ENCODE results near the gene UQCRHL. TPM values are rescaled to one million over a fixed set of nuclear protein-coding genes. Genes with fewer than 3 reads are reported as not detected.
"Not testable (repeated sequence)": the region's sequence is repeated elsewhere in the genome, so short reads cannot be mapped to it uniquely, and the experiment has no call there.

UQCRHL gene
- 2.0 TPM for total RNA-seq (ENCODE audit: unreplicated experiment)
- long read RNA-seq, partial matches to known transcripts: 0 of 2 reads
- long read RNA-seq, other reads (novel, unspliced or antisense): 1 of 2 reads

- H3K27ac Mint-ChIP-seq (ENCODE audit: unreplicated experiment); H3K4me1 Mint-ChIP-seq (ENCODE audit: low read depth, unreplicated experiment); H3K9me3 Mint-ChIP-seq (ENCODE audit: unreplicated experiment); DNase-seq; H3K36me3 Mint-ChIP-seq (ENCODE audit: unreplicated experiment); H3K27me3 Mint-ChIP-seq (ENCODE audit: unreplicated experiment); H3K4me3 Mint-ChIP-seq (ENCODE audit: unreplicated experiment): not testable (repeated sequence)
Measured at GRCh38 chr1:15807549-15807948, at the start of gene UQCRHL. Gene UQCRHL (minus strand): TSS chr1:15807649. CDS start chr1:15807649, 0 bp downstream.

- TF ChIP-seq CTCF (IDR thresholded peaks at IDR 0.05; ENCODE audit: partially characterized antibody, unreplicated experiment): no peak
- no peaks in the 10 kb centered on the region for H3K36me3 Mint-ChIP-seq (ENCODE audit: unreplicated experiment)
- H3K27me3 Mint-ChIP-seq (ENCODE audit: unreplicated experiment): no peaks in the 10 kb centered on the region
- DNase-seq: no peak
- no peak overlapping the region for H3K27ac Mint-ChIP-seq (ENCODE audit: unreplicated experiment)
- peaks cover 3% of the 10 kb centered on the region for H3K4me1 Mint-ChIP-seq (ENCODE audit: low read depth, unreplicated experiment)
- H3K4me3 Mint-ChIP-seq (ENCODE audit: unreplicated experiment): no peak overlapping the region
- peaks cover 2% of the 10 kb centered on the region for H3K9me3 Mint-ChIP-seq (ENCODE audit: unreplicated experiment)
Measured at GRCh38 chr1:15856888-15857287, 49.4 kb upstream of the UQCRHL start.

- H3K4me3 Mint-ChIP-seq (ENCODE audit: unreplicated experiment): no peak overlapping the region
- DNase-seq: no peak
- peaks cover 12% of the 10 kb centered on the region for H3K27me3 Mint-ChIP-seq (ENCODE audit: unreplicated experiment)
- no peak for TF ChIP-seq CTCF (IDR thresholded peaks at IDR 0.05; ENCODE audit: partially characterized antibody, unreplicated experiment)
- H3K27ac Mint-ChIP-seq (ENCODE audit: unreplicated experiment): no peak overlapping the region
- H3K36me3 Mint-ChIP-seq (ENCODE audit: unreplicated experiment): no peaks in the 10 kb centered on the region
- peaks cover 18% of the 10 kb centered on the region for H3K4me1 Mint-ChIP-seq (ENCODE audit: low read depth, unreplicated experiment)
- peaks cover 14% of the 10 kb centered on the region for H3K9me3 Mint-ChIP-seq (ENCODE audit: unreplicated experiment)
Measured at GRCh38 chr1:15852828-15853302, 45.4 kb upstream of the UQCRHL start.

GRCh38 chr1:15852036-15852827, 44.8 kb upstream of the UQCRHL start:
- Mint-ChIP-seq H3K36me3 (ENCODE audit: unreplicated experiment) (no peaks in the 10 kb centered on the region), H3K4me1 (ENCODE audit: low read depth, unreplicated experiment) (peaks cover 18% of the 10 kb centered on the region), H3K4me3 (ENCODE audit: unreplicated experiment) (no peak overlapping the region), H3K27me3 (ENCODE audit: unreplicated experiment) (peaks cover 12% of the 10 kb centered on the region), H3K9me3 (ENCODE audit: unreplicated experiment) (peaks cover 14% of the 10 kb centered on the region), H3K27ac (ENCODE audit: unreplicated experiment) (peak overlapping the region; percentile 52)
- no peak for TF ChIP-seq CTCF (IDR thresholded peaks at IDR 0.05; ENCODE audit: partially characterized antibody, unreplicated experiment)
- DNase-seq: no peak

- Mint-ChIP-seq H3K27me3 (ENCODE audit: unreplicated experiment) (peaks cover 14% of the 10 kb centered on the region), H3K36me3 (ENCODE audit: unreplicated experiment) (no peaks in the 10 kb centered on the region), H3K4me3 (ENCODE audit: unreplicated experiment) (peak overlapping the region; percentile 53), H3K9me3 (ENCODE audit: unreplicated experiment) (peaks cover 13% of the 10 kb centered on the region), H3K4me1 (ENCODE audit: low read depth, unreplicated experiment) (peaks cover 18% of the 10 kb centered on the region), H3K27ac (ENCODE audit: unreplicated experiment) (peak overlapping the region; percentile 55)
- no peak for TF ChIP-seq CTCF (IDR thresholded peaks at IDR 0.05; ENCODE audit: partially characterized antibody, unreplicated experiment)
- DNase-seq: no peak
Measured at GRCh38 chr1:15851210-15852035, 44.0 kb upstream of the UQCRHL start.
